ENCODE data around the gene SIAH3. TPM values are rescaled to one million over a fixed set of nuclear protein-coding genes. Genes with fewer than 3 reads are reported as not detected.

Gene SIAH3
- total RNA-seq, 3 donors from 2014 or later (not counting 1 experiment from before 2014, with no cell fraction given), result not detected

- Mint-ChIP-seq H3K4me3 (no peak overlapping the region), H3K36me3 (no peaks in the 10 kb centered on the region), H3K4me1 (no peaks in the 10 kb centered on the region), H3K27me3 (ENCODE audit: low read depth in 2 of 2) (peaks cover 10 to 21% of the 10 kb centered on the region in 2 donors), H3K27ac (no peak overlapping the region), H3K9me3 (no peaks in the 10 kb centered on the region)
- Histone ChIP-seq H3K36me3 (ENCODE audit: control insufficient read depth, insufficient read depth, low read length) (no peaks in the 10 kb centered on the region), H3K9me3 (ENCODE audit: control insufficient read depth, insufficient read depth, low read length) (no peaks in the 10 kb centered on the region), H3K27me3 (ENCODE audit: control insufficient read depth, insufficient read depth, low read length) (no peaks in the 10 kb centered on the region), H3K27ac (ENCODE audit: low read length) (no peak overlapping the region), H3K4me3 (ENCODE audit: low read length) (no peak overlapping the region), H3K4me1 (ENCODE audit: control insufficient read depth, insufficient read depth, low read length) (no peaks in the 10 kb centered on the region)
- no peak for TF ChIP-seq CTCF (IDR thresholded peaks at IDR 0.05)
- intact Hi-C loops (cut with micrococcal nuclease), result no loop called here
- WGBS (ENCODE audit: insufficient coverage), result 100% methylated on average over 2 of the region's 2 CpGs
- no peak for DNase-seq
- no peak for ATAC-seq
Observed at GRCh38 chr13:45881353-45881752, 29.8 kb upstream of the SIAH3 start.

GRCh38 chr13:45880242-45880641 is 28.7 kb upstream of the SIAH3 start:
- H3K9me3 Mint-ChIP-seq, result no peaks in the 10 kb centered on the region
- H3K27ac Mint-ChIP-seq, result no peak overlapping the region
- Histone ChIP-seq H3K27ac (ENCODE audit: low read length) (no peak overlapping the region), H3K4me1 (ENCODE audit: control insufficient read depth, insufficient read depth, low read length) (no peaks in the 10 kb centered on the region), H3K36me3 (ENCODE audit: control insufficient read depth, insufficient read depth, low read length) (no peaks in the 10 kb centered on the region), H3K9me3 (ENCODE audit: control insufficient read depth, insufficient read depth, low read length) (no peaks in the 10 kb centered on the region), H3K27me3 (ENCODE audit: control insufficient read depth, insufficient read depth, low read length) (no peaks in the 10 kb centered on the region), H3K4me3 (ENCODE audit: low read length) (no peak overlapping the region)
- DNase-seq (no peak), ATAC-seq (no peak)
- no peak for TF ChIP-seq CTCF (IDR thresholded peaks at IDR 0.05)
- H3K27me3 Mint-ChIP-seq (ENCODE audit: low read depth in 2 of 2), result peaks cover 13 to 21% of the 10 kb centered on the region in 2 donors
- no peak overlapping the region for H3K4me3 Mint-ChIP-seq
- H3K4me1 Mint-ChIP-seq, result no peaks in the 10 kb centered on the region
- intact Hi-C loops (cut with micrococcal nuclease), result no loop called here
- no peaks in the 10 kb centered on the region for H3K36me3 Mint-ChIP-seq
- 88% methylated on average over 2 of the region's 2 CpGs for WGBS (ENCODE audit: insufficient coverage)

GRCh38 chr13:45879666-45880065 is 28.1 kb upstream of the SIAH3 start:
- 75% methylated on average over 5 of the region's 5 CpGs for WGBS (ENCODE audit: insufficient coverage)
- Histone ChIP-seq H3K4me1 (ENCODE audit: control insufficient read depth, insufficient read depth, low read length) (no peaks in the 10 kb centered on the region), H3K4me3 (ENCODE audit: low read length) (no peak overlapping the region), H3K36me3 (ENCODE audit: control insufficient read depth, insufficient read depth, low read length) (no peaks in the 10 kb centered on the region), H3K27me3 (ENCODE audit: control insufficient read depth, insufficient read depth, low read length) (no peaks in the 10 kb centered on the region), H3K27ac (ENCODE audit: low read length) (no peak overlapping the region), H3K9me3 (ENCODE audit: control insufficient read depth, insufficient read depth, low read length) (no peaks in the 10 kb centered on the region)
- no peak for TF ChIP-seq CTCF (IDR thresholded peaks at IDR 0.05)
- Mint-ChIP-seq H3K4me1 (no peaks in the 10 kb centered on the region), H3K36me3 (no peaks in the 10 kb centered on the region), H3K27me3 (ENCODE audit: low read depth in 2 of 2) (peaks cover 9 to 21% of the 10 kb centered on the region in 2 donors), H3K27ac (no peak overlapping the region), H3K9me3 (no peaks in the 10 kb centered on the region), H3K4me3 (no peak overlapping the region)
- intact Hi-C loops (cut with micrococcal nuclease), result no loop called here
- no peak for ATAC-seq
- peak in 1 of 2 donors; percentile 23 for DNase-seq

- ATAC-seq, result no peak
- Mint-ChIP-seq H3K36me3 (no peaks in the 10 kb centered on the region), H3K27ac (no peak overlapping the region), H3K4me3 (no peak overlapping the region), H3K4me1 (no peaks in the 10 kb centered on the region), H3K9me3 (no peaks in the 10 kb centered on the region), H3K27me3 (ENCODE audit: low read depth in 2 of 2) (peaks cover 6 to 18% of the 10 kb centered on the region in 2 donors)
- intact Hi-C loops (cut with micrococcal nuclease), result no loop called here
- Histone ChIP-seq H3K27me3 (ENCODE audit: control insufficient read depth, insufficient read depth, low read length) (no peaks in the 10 kb centered on the region), H3K27ac (ENCODE audit: low read length) (no peak overlapping the region), H3K9me3 (ENCODE audit: control insufficient read depth, insufficient read depth, low read length) (no peaks in the 10 kb centered on the region), H3K4me1 (ENCODE audit: control insufficient read depth, insufficient read depth, low read length) (no peaks in the 10 kb centered on the region), H3K36me3 (ENCODE audit: control insufficient read depth, insufficient read depth, low read length) (no peaks in the 10 kb centered on the region), H3K4me3 (ENCODE audit: low read length) (no peak overlapping the region)
- no peak for DNase-seq
- 98% methylated on average over 5 of the region's 5 CpGs for WGBS (ENCODE audit: insufficient coverage)
- TF ChIP-seq CTCF (IDR thresholded peaks at IDR 0.05), result no peak
Observed at GRCh38 chr13:45878966-45879365, 27.4 kb upstream of the SIAH3 start.

Measured in natural killer cell (primary cell).